Measurements from ENCODE around the gene MSH6.

MSH6 gene

DNA sequence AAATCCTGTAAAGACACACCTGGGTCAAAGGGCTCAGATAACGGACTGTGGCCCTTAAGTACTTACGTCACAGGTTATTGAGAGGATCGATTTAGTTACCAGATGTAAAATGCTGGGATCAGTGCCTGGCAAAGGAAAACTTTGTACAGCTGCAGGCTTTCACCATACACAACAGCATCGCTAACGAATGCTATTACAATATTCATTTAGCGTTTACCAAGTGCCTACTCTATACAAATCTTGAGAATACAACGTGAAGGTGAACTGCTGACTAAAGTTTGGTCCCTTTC lies 619 bp upstream of the MSH6 start:
- no peak for DNase-seq

GRCh38 chr2:47783486-47784351 lies 774 bp downstream of the MSH6 start:
- peak; percentile 83 for DNase-seq

GRCh38 chr2:47784352-47784851 lies 1.5 kb downstream of the MSH6 start:
- no peak for DNase-seq

DNA sequence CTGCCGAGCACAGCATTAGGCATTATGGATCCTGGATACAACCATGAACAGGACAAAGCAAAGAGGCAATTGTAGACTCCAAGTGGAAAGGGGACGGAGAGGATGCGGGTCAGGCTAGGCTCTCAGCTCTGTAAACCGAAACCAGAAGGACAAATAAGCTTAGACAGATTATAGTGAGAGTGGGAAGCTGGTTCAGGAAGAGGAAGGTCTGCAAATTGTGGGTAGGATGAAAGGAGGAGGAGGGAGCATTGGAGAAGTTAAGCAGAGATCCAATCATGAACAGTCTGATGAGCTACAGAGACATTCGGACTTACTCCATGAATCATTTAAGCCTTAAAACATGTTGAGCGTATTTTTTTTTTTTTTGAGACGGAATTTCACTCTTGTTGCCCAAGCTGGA lies 3.0 kb downstream of the MSH6 start:
- DNase-seq: no peak

- no peak for DNase-seq
These were observed 13.2 kb downstream of the MSH6 start for GRCh38 chr2:47796090-47796697.

- no peak for DNase-seq
These were observed 15.7 kb downstream of the MSH6 start for GRCh38 chr2:47798631-47799030.

DNA sequence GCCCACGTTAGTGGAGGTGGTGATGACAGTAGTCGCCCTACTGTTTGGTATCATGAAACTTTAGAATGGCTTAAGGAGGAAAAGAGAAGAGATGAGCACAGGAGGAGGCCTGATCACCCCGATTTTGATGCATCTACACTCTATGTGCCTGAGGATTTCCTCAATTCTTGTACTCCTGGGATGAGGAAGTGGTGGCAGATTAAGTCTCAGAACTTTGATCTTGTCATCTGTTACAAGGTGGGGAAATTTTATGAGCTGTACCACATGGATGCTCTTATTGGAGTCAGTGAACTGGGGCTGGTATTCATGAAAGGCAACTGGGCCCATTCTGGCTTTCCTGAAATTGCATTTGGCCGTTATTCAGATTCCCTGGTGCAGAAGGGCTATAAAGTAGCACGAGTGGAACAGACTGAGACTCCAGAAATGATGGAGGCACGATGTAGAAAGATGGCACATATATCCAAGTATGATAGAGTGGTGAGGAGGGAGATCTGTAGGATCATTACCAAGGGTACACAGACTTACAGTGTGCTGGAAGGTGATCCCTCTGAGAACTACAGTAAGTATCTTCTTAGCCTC lies 16.2 kb downstream of the MSH6 start:
- DNase-seq: no peak

DNA sequence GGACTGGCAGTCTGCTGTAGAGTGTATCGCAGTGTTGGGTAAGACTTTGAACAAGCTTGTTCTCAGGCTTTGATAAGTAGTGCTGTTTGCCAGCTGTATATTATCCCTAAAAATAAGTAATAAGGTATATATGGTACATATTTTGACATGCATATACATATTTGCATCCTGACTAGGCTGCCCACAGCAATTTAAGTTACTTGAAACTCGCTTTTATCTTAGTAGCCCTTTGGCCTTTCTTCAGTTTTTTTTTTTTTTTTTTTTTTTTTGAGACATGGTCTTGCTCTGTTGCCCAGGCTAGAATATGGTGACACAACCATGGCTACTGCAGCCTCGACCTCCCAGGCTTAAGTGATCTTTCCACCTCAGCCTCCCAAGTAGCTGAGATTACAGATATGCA lies 18.2 kb downstream of the MSH6 start:
- DNase-seq: no peak

DNA sequence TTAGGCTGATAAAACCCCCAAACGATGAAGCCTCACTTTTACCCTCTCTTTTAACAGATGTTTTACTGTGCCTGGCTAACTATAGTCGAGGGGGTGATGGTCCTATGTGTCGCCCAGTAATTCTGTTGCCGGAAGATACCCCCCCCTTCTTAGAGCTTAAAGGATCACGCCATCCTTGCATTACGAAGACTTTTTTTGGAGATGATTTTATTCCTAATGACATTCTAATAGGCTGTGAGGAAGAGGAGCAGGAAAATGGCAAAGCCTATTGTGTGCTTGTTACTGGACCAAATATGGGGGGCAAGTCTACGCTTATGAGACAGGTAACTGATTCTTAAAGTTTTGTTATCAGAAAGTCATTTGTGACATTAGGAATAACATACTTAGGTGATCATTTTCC lies 20.4 kb downstream of the MSH6 start:
- DNase-seq: no peak

- DNase-seq: no peak
These were observed 20.8 kb downstream of the MSH6 start for GRCh38 chr2:47803770-47804169.

- no peak for DNase-seq
These were observed 22.9 kb downstream of the MSH6 start for GRCh38 chr2:47805850-47806249.

- no peak for DNase-seq
These were observed 25.7 kb downstream of the MSH6 start for GRCh38 chr2:47808614-47809013.

DNA sequence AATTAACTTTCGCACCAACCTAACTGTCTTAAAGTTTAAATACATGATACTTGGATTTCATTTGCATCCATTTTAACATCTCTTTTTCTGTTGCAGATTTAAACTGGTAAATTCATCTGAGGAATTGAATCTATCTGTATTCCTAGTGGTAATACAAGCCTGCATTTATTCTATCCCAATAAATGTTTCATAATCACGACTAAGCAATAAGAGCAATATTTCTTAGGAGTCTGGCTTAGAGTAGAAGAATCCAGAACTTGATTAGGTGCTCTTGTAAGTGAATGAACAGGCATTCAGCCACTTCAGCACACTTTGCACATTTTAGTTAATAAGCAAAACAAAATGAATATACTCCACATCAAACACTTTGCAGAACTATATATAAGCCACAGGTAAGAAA lies 27.0 kb downstream of the MSH6 start:
- DNase-seq: no peak

DNA sequence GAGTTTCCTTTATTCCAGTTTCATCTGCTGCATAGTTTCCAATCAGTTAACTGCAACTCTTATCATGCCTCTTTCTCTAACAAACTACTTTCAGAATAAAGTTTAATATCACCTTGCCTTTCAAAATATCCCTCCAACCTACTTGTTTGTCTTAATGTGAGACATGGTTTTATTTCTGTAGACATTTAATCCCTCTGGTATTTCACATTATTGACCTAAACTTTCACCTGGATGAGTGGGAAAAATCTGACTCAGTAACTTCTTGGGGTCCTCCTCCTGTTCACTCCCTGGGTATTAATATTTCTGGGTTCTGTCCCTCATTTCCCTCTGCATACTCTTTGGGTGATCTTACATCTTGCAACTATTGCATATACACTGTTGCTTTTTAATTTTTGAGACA lies 27.9 kb downstream of the MSH6 start:
- no peak for DNase-seq

GRCh38 chr2:47811668-47812067 lies 28.7 kb downstream of the MSH6 start:
- no peak for DNase-seq

DNA sequence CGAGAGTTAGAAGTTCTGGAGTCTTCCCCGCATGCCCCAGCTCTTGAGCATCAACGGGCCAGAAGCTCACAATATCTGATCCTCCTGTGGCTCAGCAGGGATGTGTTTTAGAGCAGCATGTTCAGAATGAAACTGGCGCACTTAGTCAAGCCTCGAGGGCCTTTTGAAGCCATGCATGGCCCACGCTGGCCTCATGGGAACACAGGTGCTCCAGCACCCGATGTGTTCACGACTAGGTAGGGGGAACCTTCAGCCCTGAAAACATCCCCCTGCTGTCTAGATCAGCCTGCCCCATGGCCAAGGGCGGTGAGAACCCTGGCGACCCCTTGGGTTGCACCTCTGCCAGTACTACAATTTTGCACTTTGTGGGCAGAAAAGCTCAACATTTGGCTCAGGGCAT lies 32.8 kb downstream of the MSH6 start:
- DNase-seq: no peak

GRCh38 chr2:47818777-47819176 lies 35.8 kb downstream of the MSH6 start:
- no peak for DNase-seq

DNA sequence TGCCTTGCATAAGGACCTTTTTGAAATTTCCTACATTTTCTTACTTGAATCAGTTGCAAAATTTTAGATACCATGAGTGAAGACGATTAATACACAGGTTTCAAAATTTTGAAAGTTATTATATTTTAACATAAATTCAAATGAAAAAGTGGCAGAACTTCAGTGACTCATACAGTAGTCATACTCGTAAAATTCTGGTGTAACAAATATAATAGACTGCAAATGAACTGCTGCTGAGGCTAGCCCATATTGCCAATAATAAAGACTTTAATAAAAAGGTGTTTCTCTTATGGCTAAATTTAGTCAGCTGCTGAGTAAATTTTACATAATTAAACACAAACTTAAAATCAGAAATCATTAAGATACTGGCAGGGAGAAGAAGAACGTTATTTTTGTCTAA lies 36.9 kb downstream of the MSH6 start:
- DNase-seq: no peak

- no peak for DNase-seq
These were observed 39.6 kb downstream of the MSH6 start for GRCh38 chr2:47822518-47822917.

DNA sequence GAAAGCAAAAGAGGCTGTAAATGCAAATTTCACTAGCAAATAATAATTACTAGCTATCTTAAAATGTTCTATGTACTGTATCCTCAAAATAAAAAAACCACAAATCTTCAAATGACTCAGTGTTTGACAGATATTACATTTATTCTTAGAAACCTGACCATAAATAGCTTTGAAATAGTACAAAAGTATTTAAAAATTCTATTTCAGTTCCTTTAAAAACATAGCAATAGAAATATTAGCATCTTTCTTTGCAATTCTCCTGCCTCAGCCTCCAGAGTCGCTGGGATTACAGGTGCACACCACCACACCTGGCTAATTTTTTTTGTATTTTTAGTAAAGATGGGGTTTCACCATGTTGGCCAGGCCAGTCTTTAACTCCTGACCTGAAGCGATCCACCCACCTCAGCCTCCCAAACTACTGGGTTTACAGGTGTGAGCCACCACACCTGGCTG lies 50.6 kb downstream of the MSH6 start:
- no peak for DNase-seq

DNA sequence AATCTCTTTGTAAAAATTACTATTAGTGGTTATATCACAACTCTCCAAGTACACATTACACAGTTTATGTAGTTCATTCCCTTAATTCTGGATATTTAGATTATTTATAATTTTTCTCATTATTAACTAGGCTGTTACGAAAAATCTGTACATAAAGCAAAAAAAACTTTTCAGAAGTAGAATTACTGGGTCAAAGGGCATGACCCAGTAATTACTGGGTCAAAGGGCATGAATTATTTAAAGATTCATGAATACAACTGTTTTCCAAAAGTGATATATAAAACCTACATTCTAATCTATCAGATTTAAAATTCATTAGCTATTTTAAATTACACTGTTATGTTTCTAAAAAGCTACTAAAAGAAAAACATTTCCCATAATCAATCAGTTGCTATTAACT lies 55.3 kb downstream of the MSH6 start:
- DNase-seq: no peak

GRCh38 chr2:47838686-47839085 lies 55.7 kb downstream of the MSH6 start:
- no peak for DNase-seq

- no peak for DNase-seq
These were observed 59.9 kb downstream of the MSH6 start for GRCh38 chr2:47842846-47843245.

DNA sequence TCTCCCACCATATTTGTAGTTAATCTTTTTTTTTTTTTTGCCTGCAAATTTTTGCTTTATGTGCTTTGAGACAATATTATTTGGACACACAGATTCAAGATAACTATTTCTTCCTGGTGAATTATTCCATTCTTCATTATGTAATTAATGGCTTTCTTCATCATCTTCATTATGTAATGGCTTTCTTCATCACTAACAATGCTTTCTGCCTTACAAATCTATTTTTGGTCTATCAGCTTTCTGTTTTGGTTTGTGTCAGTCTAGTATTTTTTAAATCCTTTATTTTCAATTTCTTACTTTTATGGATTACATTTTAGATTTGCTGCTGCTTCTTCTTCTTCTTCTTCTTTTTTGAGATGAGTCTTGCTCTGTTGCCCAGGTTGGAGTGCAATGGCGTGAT lies 60.5 kb downstream of the MSH6 start:
- DNase-seq: no peak

All from CD4-positive, alpha-beta T cell treated with Interleukin-17A for 4 hours (primary cell).